OCI-LY7 (cell line): ENCODE results near the gene EPAS1. TPM values are rescaled to one million over a fixed set of nuclear protein-coding genes. Genes with fewer than 3 reads are reported as not detected.

ENCODE experiments used
- BruUV-seq: library from RNA; stranded (reverse); fragments of 400-500 nt; replicated peaks from 2 replicates; lab custom pipeline; 2021; lab: Mats Ljungman, UMichigan
- CTCF ChIA-PET: fragments of 300-600 bp; sonication (Branson Sonifier 250); formaldehyde crosslinking; loops from one replicate; lab custom pipeline; 2022; ENCODE audit warnings: antibody characterized with exemption; ENCODE audit not compliant: unreplicated experiment; lab: Charles Lee
- POLR2A ChIA-PET: fragments of 300-600 bp; sonication (Branson Sonifier 250); formaldehyde crosslinking; loops from one replicate; lab custom pipeline; 2022; ENCODE audit warnings: antibody characterized with exemption; lab: Charles Lee
- DNase-seq: peaks from one replicate; pipeline ENCODE4 v3.0.0-alpha.2; 2015; ENCODE audit warnings: low spot score
- H2AFZ ChIP-seq: fragments of 200-600 bp; sonication (generic), shearing (Covaris generic); 2 replicates; pipeline ENCODE4 v1.6.1; 2014; ENCODE audit warnings: mild to moderate bottlenecking, antibody characterized with exemption, low read length, moderate library complexity
- H3K27ac ChIP-seq: fragments of 200-600 bp; sonication (generic); 2 replicates; pipeline ENCODE4 v1.5.1; 2014; ENCODE audit warnings: mixed run types, low read depth, mild to moderate bottlenecking, moderate library complexity, low read length, inconsistent platforms; ENCODE audit not compliant: poor library complexity, severe bottlenecking
- H3K36me3 ChIP-seq: fragments of 200-600 bp; sonication (generic); 2 replicates; pipeline ENCODE4 v1.6.1; 2014; ENCODE audit warnings: mild to moderate bottlenecking, antibody characterized with exemption, low read length, moderate library complexity, mixed read lengths; ENCODE audit not compliant: insufficient read depth
- H3K4me1 ChIP-seq: fragments of 200-600 bp; sonication (generic); 2 replicates; pipeline ENCODE4 v1.5.1; 2014; ENCODE audit warnings: mild to moderate bottlenecking, low read length; ENCODE audit not compliant: insufficient read depth, poor library complexity, severe bottlenecking
- H3K4me2 ChIP-seq: fragments of 200-600 bp; sonication (generic); 2 replicates; pipeline ENCODE4 v1.6.1; 2014; ENCODE audit warnings: mild to moderate bottlenecking, low read length
- H3K4me3 ChIP-seq: fragments of 200-600 bp; sonication (generic); 2 replicates; pipeline ENCODE4 v1.5.1; 2014; ENCODE audit warnings: mild to moderate bottlenecking, low read depth, low read length; ENCODE audit not compliant: poor library complexity, severe bottlenecking
- H3K79me2 ChIP-seq: fragments of 200-600 bp; sonication (generic); 2 replicates; pipeline ENCODE4 v1.6.1; 2016; ENCODE audit warnings: low read depth, mild to moderate bottlenecking, low read length, moderate library complexity, mixed read lengths; ENCODE audit not compliant: insufficient read depth
- H3K9me2 ChIP-seq: fragments of 200-600 bp; sonication (generic); 2 replicates; pipeline ENCODE4 v1.6.1; 2016; ENCODE audit warnings: mild to moderate bottlenecking, low read length, mixed read lengths; ENCODE audit not compliant: insufficient read depth
- H3K9me3 ChIP-seq: fragments of 200-600 bp; sonication (generic); 2 replicates; pipeline ENCODE4 v1.6.1; 2014; ENCODE audit warnings: mild to moderate bottlenecking, mixed run types, low read length, mixed read lengths
- H4K20me1 ChIP-seq: fragments of 200-600 bp; sonication (generic); 2 replicates; pipeline ENCODE4 v1.6.1; 2014; ENCODE audit warnings: mild to moderate bottlenecking, antibody characterized with exemption, low read length, moderate library complexity, mixed read lengths; ENCODE audit not compliant: insufficient read depth
- CTCF ChIP-seq: fragments of 200-600 bp; sonication (generic); conservative IDR thresholded peaks from 2 replicates; pipeline ENCODE4 v1.5.1; 2014; ENCODE audit warnings: mild to moderate bottlenecking, antibody characterized with exemption, low read length, moderate library complexity, mixed read lengths
- EZH2phosphoT487 ChIP-seq: fragments of 200-600 bp; sonication (generic); IDR thresholded peaks from 2 replicates; pipeline ENCODE4 v1.6.1; 2018; ENCODE audit warnings: low read depth, borderline replicate concordance, mild to moderate bottlenecking, mixed run types, antibody characterized with exemption, low read length, moderate library complexity, mixed read lengths
- intact Hi-C: fragments of 100-400 bp; cut with micrococcal nuclease; formaldehyde crosslinking; loops from one replicate; pipeline ENCODE4 v1.10.0; 2022; ENCODE audit not compliant: unreplicated experiment
- total RNA-seq, 2 experiments: library from RNA; depleted of rRNA in 1 of 2; stranded (reverse); fragments of >200 nt in 1 of 2; shearing (Covaris generic) in 1 of 2; gene quantifications; 2 replicates each; pipeline ENCODE4 v1.2.3, GENCODE V29; 2014 to 2022

The EPAS1 gene
- total RNA-seq, 2 experiments from 2014 or later, result 0.74 TPM; not detected in 1

GRCh38 chr2:46384457-46384815, 87.2 kb downstream of the EPAS1 start:
- Histone ChIP-seq H3K4me3 (no peak overlapping the region), H3K4me2 (no peak overlapping the region), H3K27ac (no peak overlapping the region), H2AFZ (no peak overlapping the region), H3K9me2 (no peaks in the 10 kb centered on the region), H3K9me3 (no peaks in the 10 kb centered on the region), H3K36me3 (no peaks in the 10 kb centered on the region), H4K20me1 (no peaks in the 10 kb centered on the region), H3K79me2 (no peaks in the 10 kb centered on the region), H3K4me1 (no peaks in the 10 kb centered on the region)
- BruUV-seq, result no TSS peak
- ChIA-PET POLR2A (interaction anchor here (0.7 kb wide), 1 partner anchor 21 kb away, joined by 3 read pairs; no protein-coding TSS in a partner anchor), CTCF (no interaction called here)
- intact Hi-C loops, result no loop called here
- DNase-seq, result no peak
- TF ChIP-seq CTCF, result no peak
- no peak for TF ChIP-seq EZH2phosphoT487

DNA sequence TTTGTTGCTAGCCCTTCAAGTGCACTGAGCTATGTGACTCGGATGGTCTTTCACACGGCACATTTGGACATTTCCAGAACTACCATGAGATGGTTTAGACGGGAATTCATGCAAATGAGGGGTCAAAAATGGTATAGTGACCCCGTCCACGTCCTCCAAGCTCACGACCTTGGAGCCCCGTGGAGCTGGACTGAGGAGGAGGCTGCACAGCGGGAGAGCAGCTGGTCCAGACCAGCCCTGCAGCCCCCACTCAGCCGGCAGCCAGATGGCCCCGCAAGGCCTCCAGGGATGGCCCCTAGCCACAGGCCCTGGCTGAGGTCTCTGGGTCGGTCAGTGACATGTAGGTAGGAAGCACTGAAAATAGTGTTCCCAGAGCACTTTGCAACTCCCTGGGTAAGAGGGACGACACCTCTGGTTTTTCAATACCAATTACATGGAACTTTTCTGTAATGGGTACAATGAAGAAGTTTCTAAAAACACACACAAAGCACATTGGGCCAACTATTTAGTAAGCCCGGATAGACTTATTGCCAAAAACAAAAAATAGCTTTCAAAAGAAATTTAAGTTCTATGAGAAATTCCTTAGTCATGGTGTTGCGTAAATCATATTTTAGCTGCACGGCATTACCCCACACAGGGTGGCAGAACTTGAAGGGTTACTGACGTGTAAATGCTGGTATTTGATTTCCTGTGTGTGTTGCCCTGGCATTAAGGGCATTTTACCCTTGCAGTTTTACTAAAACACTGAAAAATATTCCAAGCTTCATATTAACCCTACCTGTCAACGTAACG, 88.8 kb downstream of the EPAS1 start:
- H3K79me2 ChIP-seq, result no peaks in the 10 kb centered on the region
- H3K9me2 ChIP-seq, result no peaks in the 10 kb centered on the region
- ChIA-PET POLR2A (interaction anchor here (0.5 to 0.9 kb wide), 3 partner anchors 14 to 1123 kb away, joined by 3 to 5 read pairs (median 3); no protein-coding TSS in a partner anchor), CTCF (no interaction called here)
- no peaks in the 10 kb centered on the region for H4K20me1 ChIP-seq
- H3K4me3 ChIP-seq, result no peak overlapping the region
- H3K4me1 ChIP-seq, result no peaks in the 10 kb centered on the region
- intact Hi-C loops, result no loop called here
- no peaks in the 10 kb centered on the region for H3K36me3 ChIP-seq
- no peak overlapping the region for H3K4me2 ChIP-seq
- no peak overlapping the region for H3K27ac ChIP-seq
- no TSS peak for BruUV-seq
- no peak overlapping the region for H2AFZ ChIP-seq
- no peak for DNase-seq
- TF ChIP-seq CTCF (no peak), EZH2phosphoT487 (no peak)
- no peaks in the 10 kb centered on the region for H3K9me3 ChIP-seq

GRCh38 chr2:46386763-46387162, 89.6 kb downstream of the EPAS1 start:
- ChIA-PET CTCF (no interaction called here), POLR2A (interaction anchor here (0.5 to 0.9 kb wide), 2 partner anchors 13 to 376 kb away, joined by 3 to 5 read pairs; no protein-coding TSS in a partner anchor)
- H3K4me3 ChIP-seq, result no peak overlapping the region
- H3K36me3 ChIP-seq, result no peaks in the 10 kb centered on the region
- intact Hi-C loops, result no loop called here
- H3K4me1 ChIP-seq, result no peaks in the 10 kb centered on the region
- no peaks in the 10 kb centered on the region for H3K79me2 ChIP-seq
- H2AFZ ChIP-seq, result no peak overlapping the region
- no peaks in the 10 kb centered on the region for H3K9me2 ChIP-seq
- DNase-seq, result no peak
- BruUV-seq, result no TSS peak
- no peaks in the 10 kb centered on the region for H4K20me1 ChIP-seq
- no peak overlapping the region for H3K4me2 ChIP-seq
- TF ChIP-seq EZH2phosphoT487 (no peak), CTCF (no peak)
- no peak overlapping the region for H3K27ac ChIP-seq
- H3K9me3 ChIP-seq, result no peaks in the 10 kb centered on the region
